ENCODE results near the gene TLNRD1.

GRCh38 chr15:80978685-80979329 lies 21.9 kb upstream of the TLNRD1 start:
- TF ChIP-seq CTCF (IDR thresholded peaks at IDR 0.05) = no peak
- TF ChIP-seq POLR2A (IDR thresholded peaks at IDR 0.05) = no peak
